OCI-LY1 (cell line): ENCODE measurements around the gene DNTT.

ENCODE experiments used
- H2AFZ ChIP-seq: fragments of 200-600 bp; sonication (generic), shearing (Covaris generic); 2 replicates; pipeline ENCODE4 v1.6.0; 2014; ENCODE audit warnings: antibody characterized with exemption, mild to moderate bottlenecking, low read length
- H3F3A ChIP-seq: fragments of 200-600 bp; sonication (generic), shearing (Covaris generic); 2 replicates; pipeline ENCODE4 v1.6.0; 2014; ENCODE audit warnings: mild to moderate bottlenecking, antibody characterized with exemption, low read length, moderate library complexity; ENCODE audit not compliant: insufficient read depth
- H3K27ac ChIP-seq: fragments of 200-600 bp; sonication (generic); 2 replicates; pipeline ENCODE4 v1.5.1; 2014; ENCODE audit warnings: low read length, mixed run types, mild to moderate bottlenecking, low read depth; ENCODE audit not compliant: poor library complexity, severe bottlenecking
- H3K27me3 ChIP-seq: fragments of 200-600 bp; sonication (generic); 2 replicates; pipeline ENCODE4 v1.6.0; 2014; ENCODE audit warnings: antibody characterized with exemption, mild to moderate bottlenecking, low read length, moderate library complexity; ENCODE audit not compliant: insufficient read depth
- H3K36me3 ChIP-seq: fragments of 200-600 bp; sonication (generic); 2 replicates; pipeline ENCODE4 v1.6.1; 2014; ENCODE audit warnings: mild to moderate bottlenecking, antibody characterized with exemption, low read length, moderate library complexity, mixed read lengths; ENCODE audit not compliant: insufficient read depth
- H3K4me1 ChIP-seq: fragments of 200-600 bp; sonication (generic); 2 replicates; pipeline ENCODE4 v1.5.1; 2014; ENCODE audit warnings: mild to moderate bottlenecking, low read length, moderate library complexity; ENCODE audit not compliant: insufficient read depth, severe bottlenecking
- H3K4me2 ChIP-seq: fragments of 200-600 bp; sonication (generic), shearing (Covaris generic); 2 replicates; pipeline ENCODE4 v1.6.1; 2014; ENCODE audit warnings: low read length
- H3K4me3 ChIP-seq: fragments of 200-600 bp; sonication (generic); 2 replicates; pipeline ENCODE4 v1.5.1; 2014; ENCODE audit warnings: low read length, low read depth, mild to moderate bottlenecking, mixed read lengths; ENCODE audit not compliant: poor library complexity, severe bottlenecking
- H3K79me2 ChIP-seq: fragments of 200-600 bp; shearing (Covaris generic); 2 replicates; pipeline ENCODE4 v1.6.1; 2016; ENCODE audit warnings: mixed run types, low read length, mixed read lengths; ENCODE audit not compliant: insufficient read depth
- H3K9ac ChIP-seq: fragments of 200-600 bp; sonication (generic), shearing (Covaris generic); 2 replicates; pipeline ENCODE4 v1.6.1; 2014; ENCODE audit warnings: mild to moderate bottlenecking, low read length, mixed read lengths
- H3K9me2 ChIP-seq: fragments of 200-600 bp; sonication (generic), shearing (Covaris generic); 2 replicates; pipeline ENCODE4 v1.6.1; 2014; ENCODE audit warnings: low read depth, mild to moderate bottlenecking, low read length, mixed read lengths
- H3K9me3 ChIP-seq: fragments of 200-600 bp; shearing (Covaris generic); 2 replicates; pipeline ENCODE4 v1.6.1; 2014; ENCODE audit warnings: low read length, mixed read lengths
- H4K20me1 ChIP-seq: fragments of 200-600 bp; sonication (generic), shearing (Covaris generic); 2 replicates; pipeline ENCODE4 v1.6.0; 2016; ENCODE audit warnings: mild to moderate bottlenecking, low read length; ENCODE audit not compliant: insufficient read depth
- EZH2 ChIP-seq: fragments of 200-600 bp; sonication (generic), shearing (Covaris generic); IDR thresholded peaks from 2 replicates; pipeline ENCODE4 v1.8.0; 2017; ENCODE audit warnings: borderline replicate concordance, mixed run types, mild to moderate bottlenecking, antibody characterized with exemption, low read length, moderate library complexity, mixed read lengths
- TF ChIP-seq, protein P1 (sequence below): fragments of 200-600 bp; sonication (generic), shearing (Covaris generic); IDR thresholded peaks from 2 replicates; pipeline ENCODE4 v1.5.1; 2017; ENCODE audit warnings: mild to moderate bottlenecking, antibody characterized with exemption, low read length, moderate library complexity, mixed read lengths

Gene DNTT

GRCh38 chr10:96370584-96371157 is 66.4 kb downstream of the DNTT start:
- no peaks in the 10 kb centered on the region for H3F3A ChIP-seq
- TF ChIP-seq, protein P1, sequence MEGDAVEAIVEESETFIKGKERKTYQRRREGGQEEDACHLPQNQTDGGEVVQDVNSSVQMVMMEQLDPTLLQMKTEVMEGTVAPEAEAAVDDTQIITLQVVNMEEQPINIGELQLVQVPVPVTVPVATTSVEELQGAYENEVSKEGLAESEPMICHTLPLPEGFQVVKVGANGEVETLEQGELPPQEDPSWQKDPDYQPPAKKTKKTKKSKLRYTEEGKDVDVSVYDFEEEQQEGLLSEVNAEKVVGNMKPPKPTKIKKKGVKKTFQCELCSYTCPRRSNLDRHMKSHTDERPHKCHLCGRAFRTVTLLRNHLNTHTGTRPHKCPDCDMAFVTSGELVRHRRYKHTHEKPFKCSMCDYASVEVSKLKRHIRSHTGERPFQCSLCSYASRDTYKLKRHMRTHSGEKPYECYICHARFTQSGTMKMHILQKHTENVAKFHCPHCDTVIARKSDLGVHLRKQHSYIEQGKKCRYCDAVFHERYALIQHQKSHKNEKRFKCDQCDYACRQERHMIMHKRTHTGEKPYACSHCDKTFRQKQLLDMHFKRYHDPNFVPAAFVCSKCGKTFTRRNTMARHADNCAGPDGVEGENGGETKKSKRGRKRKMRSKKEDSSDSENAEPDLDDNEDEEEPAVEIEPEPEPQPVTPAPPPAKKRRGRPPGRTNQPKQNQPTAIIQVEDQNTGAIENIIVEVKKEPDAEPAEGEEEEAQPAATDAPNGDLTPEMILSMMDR: peak; percentile 63
- no peak for TF ChIP-seq EZH2
- H2AFZ ChIP-seq: no peak overlapping the region
- H3K27me3 ChIP-seq: no peaks in the 10 kb centered on the region
- H4K20me1 ChIP-seq: no peaks in the 10 kb centered on the region
- no peak overlapping the region for H3K27ac ChIP-seq
- no peak overlapping the region for H3K9ac ChIP-seq
- no peaks in the 10 kb centered on the region for H3K9me2 ChIP-seq
- peaks cover 5% of the 10 kb centered on the region for H3K4me1 ChIP-seq
- H3K4me3 ChIP-seq: no peak overlapping the region
- no peaks in the 10 kb centered on the region for H3K79me2 ChIP-seq
- no peaks in the 10 kb centered on the region for H3K36me3 ChIP-seq
- H3K9me3 ChIP-seq: no peaks in the 10 kb centered on the region
- no peak overlapping the region for H3K4me2 ChIP-seq

GRCh38 chr10:96371356-96371755 is 67.1 kb downstream of the DNTT start:
- H3K36me3 ChIP-seq: no peaks in the 10 kb centered on the region

GRCh38 chr10:96374004-96374403 is 69.8 kb downstream of the DNTT start:
- Histone ChIP-seq H4K20me1 (no peaks in the 10 kb centered on the region), H3K27ac (no peak overlapping the region), H3K4me1 (peaks cover 5% of the 10 kb centered on the region), H2AFZ (no peak overlapping the region), H3K9me3 (no peaks in the 10 kb centered on the region), H3K36me3 (no peaks in the 10 kb centered on the region), H3K4me3 (no peak overlapping the region), H3K4me2 (no peak overlapping the region), H3K9ac (no peak overlapping the region), H3K79me2 (no peaks in the 10 kb centered on the region), H3F3A (no peaks in the 10 kb centered on the region), H3K9me2 (no peaks in the 10 kb centered on the region), H3K27me3 (no peaks in the 10 kb centered on the region)
- TF ChIP-seq, protein P1: no peak
- TF ChIP-seq EZH2: no peak

More at GRCh38 chr10:96371356-96371755, 67.1 kb downstream of the DNTT start:
- H3K9me2 ChIP-seq: no peaks in the 10 kb centered on the region
- no peaks in the 10 kb centered on the region for H3K27me3 ChIP-seq
- H3K27ac ChIP-seq: no peak overlapping the region
- H3K4me1 ChIP-seq: peaks cover 5% of the 10 kb centered on the region
- H4K20me1 ChIP-seq: no peaks in the 10 kb centered on the region
- H3F3A ChIP-seq: no peaks in the 10 kb centered on the region
- H3K4me2 ChIP-seq: no peak overlapping the region
- no peak overlapping the region for H3K9ac ChIP-seq
- no peaks in the 10 kb centered on the region for H3K9me3 ChIP-seq
- no peak overlapping the region for H3K4me3 ChIP-seq
- TF ChIP-seq EZH2: no peak
- TF ChIP-seq, protein P1: no peak
- H2AFZ ChIP-seq: no peak overlapping the region
- H3K79me2 ChIP-seq: no peaks in the 10 kb centered on the region
